Activated CD4-positive, alpha-beta T cell treated with anti-CD3 and anti-CD28 coated beads, Interleukin-2, amount 50 U/mL, for 1 hour (primary cell): Measurements from ENCODE around the gene PRKCQ.
A peak's percentile ranks its signal among the peaks of the same experiment; 100 is the strongest.
"Not testable (repeated sequence)": the region's sequence is repeated elsewhere in the genome, so short reads cannot be mapped to it uniquely, and the experiment has no call there.

Source experiments
- DNase-seq: peaks from one replicate; pipeline ENCODE4 v3.0.0-alpha.2; 2020

PRKCQ gene

DNA sequence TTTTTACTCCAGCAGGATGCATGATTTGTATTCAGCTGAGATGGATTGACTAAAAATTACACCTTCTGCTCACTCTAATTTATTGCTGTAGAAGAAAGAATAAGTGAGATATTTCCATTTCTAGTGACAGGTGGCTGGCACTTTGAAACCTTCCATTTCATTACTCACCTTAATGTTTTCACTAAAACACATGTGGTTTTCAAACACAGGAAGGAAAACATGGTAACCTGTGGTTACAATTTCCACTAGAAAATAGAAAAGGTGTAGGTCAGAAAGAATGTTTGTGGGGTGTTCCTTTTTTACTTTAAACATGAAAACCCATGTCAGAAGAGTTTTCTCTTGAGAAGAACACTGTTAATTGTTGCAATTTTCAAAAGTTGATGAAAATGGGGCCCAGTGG, 12.0 kb upstream of the PRKCQ start:
- DNase-seq = no peak

- no peak for DNase-seq
Observed at GRCh38 chr10:6591668-6592067, 11.6 kb upstream of the PRKCQ start.

- DNase-seq = no peak
Observed at GRCh38 chr10:6590100-6590499, 10.0 kb upstream of the PRKCQ start.

DNA sequence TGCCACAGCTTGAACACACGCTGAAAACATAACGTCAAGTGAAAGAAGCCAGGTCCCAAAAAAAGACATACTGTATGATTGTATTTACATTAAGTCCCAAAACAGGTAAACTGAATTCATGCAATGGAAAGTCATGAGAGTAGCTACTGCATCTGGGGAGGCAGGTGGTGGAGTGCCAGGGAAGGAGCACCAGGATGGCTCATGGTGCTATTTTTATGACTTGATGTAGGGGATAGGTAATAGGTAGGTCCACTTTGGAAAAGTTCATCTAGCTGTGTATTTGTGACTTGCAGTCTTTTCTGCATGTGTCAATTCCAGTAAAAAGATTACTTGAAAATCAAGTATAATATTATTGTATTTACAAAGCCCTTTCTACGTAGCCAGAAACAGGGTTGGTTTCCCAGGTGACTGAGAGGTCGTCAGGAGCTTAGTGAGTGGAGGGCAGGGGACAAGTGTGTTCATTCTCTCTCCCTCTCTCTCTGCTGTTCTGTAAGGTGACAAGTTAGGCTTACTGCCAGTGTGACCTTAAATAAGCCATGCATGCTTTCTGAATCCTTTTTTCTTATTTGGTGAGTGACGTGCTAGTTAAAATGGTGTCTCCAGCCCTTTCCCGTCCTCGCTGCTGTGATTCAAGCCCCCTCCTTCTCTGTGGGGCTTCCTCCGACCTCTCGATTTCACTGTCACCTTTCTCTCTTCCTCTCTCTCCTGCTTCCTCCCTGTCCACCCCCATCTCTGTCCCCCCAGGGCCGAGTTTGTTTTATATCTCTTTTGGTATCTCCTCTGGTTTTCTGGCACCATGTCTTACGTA, 9.4 kb upstream of the PRKCQ start:
- no peak for DNase-seq

GRCh38 chr10:6588845-6589244, 8.8 kb upstream of the PRKCQ start:
- no peak for DNase-seq

GRCh38 chr10:6588082-6588481, 8.0 kb upstream of the PRKCQ start:
- no peak for DNase-seq

DNA sequence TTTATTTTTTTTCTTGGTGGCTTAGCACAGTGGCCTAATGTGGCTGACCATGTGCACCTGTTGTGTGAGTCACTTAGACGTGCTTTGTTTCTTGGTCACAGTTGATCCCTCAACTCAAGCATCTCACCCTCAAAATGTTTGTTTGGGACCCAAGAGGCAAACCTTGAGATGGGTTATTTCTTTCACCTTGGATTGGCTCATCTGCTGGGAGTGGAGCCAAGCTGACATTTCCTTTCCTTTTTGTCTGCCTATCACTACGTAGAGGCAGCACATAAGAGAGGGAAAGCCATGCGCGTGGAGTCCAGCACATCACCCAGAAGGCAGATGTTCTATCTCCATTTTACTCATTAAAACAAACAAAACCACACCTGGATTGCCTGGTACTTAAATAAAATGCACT, 6.4 kb upstream of the PRKCQ start:
- DNase-seq = no peak

DNA sequence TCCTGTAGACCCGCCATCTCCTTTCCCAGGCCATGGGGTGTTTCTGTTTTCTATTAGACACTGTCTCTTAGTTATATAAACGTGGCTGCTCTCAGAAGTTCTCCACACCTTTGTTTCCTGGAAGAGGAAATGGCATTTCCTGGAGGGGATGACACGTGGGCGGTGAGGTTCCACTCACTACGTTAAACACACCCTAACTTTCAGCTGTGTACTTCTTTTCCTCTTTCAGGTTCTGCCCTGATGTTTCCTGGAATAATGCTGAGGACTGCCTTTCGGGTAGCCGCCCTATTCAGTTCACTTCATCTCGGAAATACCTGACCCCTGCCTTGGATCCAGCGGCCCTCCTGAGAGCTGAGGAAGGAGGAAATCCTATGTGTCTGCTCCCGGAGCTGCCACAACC, 3.4 kb upstream of the PRKCQ start:
- DNase-seq = peak; percentile 53

DNA sequence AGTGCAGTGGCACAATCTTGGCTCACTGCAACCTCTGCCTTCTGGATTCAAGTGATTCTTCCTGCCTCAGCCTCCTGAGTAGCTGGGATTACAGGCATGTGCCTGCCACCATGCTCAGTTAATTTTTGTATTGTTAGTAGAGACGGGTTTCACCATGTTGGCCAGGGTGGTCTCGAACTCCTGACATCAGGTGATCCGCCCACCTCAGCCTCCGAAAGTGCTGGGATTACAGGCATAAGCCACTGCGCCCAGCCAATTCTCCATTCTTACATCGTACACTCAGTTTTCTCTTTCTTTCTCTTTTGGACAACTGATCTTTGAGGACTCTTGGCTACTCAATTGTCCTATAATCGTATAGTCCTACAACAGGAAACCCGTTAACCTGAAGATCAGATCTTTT, 2.8 kb upstream of the PRKCQ start:
- not testable (repeated sequence) for DNase-seq

DNA sequence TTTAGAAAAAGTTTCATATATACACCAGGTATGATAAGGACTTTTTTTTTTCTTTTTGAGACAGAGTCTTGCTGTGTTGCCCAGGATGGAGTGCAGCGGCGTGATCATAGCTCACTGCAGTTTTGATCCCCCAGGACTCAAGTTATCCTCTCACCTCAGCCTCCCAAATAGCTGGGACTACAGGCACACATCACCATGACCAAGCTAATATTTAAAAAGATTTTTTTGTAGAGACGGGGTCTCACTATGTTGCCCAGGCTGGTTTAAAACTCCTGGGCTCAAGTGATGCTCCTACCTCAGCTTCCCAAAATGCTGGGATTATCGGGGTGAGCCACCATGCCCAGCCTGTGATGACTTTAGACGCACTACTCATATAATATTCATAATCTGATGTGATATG, 2.2 kb upstream of the PRKCQ start:
- no peak for DNase-seq

- DNase-seq = no peak
Observed at GRCh38 chr10:6581778-6582228, 1.7 kb upstream of the PRKCQ start.

DNA sequence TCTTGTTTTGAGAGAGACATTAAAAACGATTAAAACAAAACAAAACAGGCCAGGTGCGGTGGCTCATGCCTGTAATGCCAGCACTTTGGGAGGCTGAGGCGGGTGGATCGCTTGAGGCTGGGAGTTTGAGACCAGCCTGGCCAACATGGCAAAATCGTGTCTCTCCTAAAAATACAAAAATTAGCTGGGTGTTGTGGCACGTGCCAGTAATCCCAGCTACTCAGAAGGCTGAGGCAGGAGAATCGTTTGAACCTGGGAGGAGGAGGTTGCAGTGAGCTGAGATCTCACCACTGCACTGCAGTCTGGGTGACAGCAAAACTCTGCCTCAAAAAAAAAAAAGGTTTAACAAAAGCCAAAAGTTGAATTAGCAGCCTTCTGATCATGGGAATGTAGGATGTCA, 1.1 kb upstream of the PRKCQ start:
- not testable (repeated sequence) for DNase-seq

GRCh38 chr10:6580279-6581029, 378 bp upstream of the PRKCQ start:
- DNase-seq = peak; percentile 86

GRCh38 chr10:6579183-6579903, 733 bp downstream of the PRKCQ start:
- DNase-seq = no peak

DNA sequence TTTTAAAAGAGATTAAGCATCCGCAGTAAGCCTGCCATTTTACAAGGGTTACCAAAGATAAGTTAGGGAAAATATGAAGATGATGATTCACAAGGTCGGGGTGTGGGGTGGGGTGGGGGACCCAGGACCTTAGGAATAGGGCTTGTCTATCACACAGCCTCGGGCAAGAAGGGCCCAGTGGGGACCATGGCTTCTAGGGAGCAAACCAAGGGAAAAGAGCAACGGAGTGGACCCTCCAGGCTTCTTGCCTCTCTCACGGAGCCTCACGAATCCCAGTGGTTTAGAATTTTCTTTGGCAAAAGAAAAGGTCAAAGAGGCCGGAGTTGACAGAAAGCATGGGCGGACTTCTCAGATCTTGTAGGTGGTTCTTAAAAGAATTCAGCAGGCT, 1.3 kb downstream of the PRKCQ start:
- DNase-seq = no peak

- peak; percentile 38 for DNase-seq
Observed at GRCh38 chr10:6578251-6578771, 1.8 kb downstream of the PRKCQ start.

DNA sequence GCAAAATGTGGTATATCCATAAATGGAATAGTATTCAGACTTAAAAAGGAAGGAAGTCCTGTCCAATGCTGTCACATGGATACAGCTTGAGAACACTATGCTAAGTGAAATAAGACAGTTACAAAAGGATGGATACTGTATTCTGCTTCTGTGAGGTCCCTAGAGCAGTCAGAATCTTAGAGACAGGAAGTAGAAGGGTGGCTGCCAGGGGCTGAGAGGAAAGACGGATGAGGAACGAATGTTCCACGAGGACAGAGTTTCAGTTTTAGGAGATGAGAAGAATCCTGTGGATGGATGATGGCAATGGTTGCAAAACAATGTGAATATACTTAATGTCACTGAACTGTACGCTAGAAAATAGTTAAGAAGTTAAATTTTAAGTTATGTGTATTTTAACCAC, 3.8 kb downstream of the PRKCQ start:
- DNase-seq = no peak

GRCh38 chr10:6574664-6575176, 5.4 kb downstream of the PRKCQ start:
- DNase-seq = no peak

DNA sequence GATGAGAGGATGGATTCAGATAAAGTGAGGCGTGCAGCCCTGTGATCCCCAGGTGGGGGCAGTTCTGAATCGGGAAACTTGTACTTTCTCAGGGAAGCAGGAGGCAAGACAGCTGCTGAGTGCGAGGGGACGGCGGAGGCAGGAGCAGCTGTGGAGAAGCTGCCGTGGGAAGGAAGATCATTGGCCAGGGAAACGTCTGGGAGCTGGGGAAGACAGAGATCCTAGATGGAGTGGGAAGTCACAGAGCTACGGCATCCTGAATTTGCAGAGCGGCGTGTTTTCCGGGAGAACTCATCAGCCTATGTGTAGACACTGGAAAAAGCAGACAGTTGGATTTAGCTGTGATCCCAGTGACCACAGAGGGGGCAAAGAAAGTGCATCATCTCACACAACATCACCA, 9.2 kb downstream of the PRKCQ start:
- no peak for DNase-seq

DNA sequence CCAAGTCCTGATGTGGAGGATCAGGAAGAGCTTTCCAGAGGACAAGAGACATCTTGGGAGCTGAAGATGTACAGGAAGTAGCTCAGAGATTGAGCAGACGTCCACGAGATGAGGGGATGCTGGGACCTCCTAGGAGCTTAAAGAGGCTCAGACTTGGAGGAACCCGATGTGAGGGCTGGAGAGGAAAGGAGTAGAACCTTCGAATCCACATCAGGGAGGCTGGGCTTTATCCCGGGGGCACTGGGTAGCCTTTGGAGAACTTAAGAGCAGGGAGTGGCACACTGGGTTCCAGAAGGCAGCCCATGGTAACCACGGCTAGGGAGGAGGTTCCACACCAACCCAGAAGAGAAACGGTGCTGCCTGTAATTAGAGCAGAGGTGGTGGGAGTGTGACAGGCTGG, 10.8 kb downstream of the PRKCQ start:
- DNase-seq = no peak

GRCh38 chr10:6567884-6568283, 12.2 kb downstream of the PRKCQ start:
- no peak for DNase-seq

DNA sequence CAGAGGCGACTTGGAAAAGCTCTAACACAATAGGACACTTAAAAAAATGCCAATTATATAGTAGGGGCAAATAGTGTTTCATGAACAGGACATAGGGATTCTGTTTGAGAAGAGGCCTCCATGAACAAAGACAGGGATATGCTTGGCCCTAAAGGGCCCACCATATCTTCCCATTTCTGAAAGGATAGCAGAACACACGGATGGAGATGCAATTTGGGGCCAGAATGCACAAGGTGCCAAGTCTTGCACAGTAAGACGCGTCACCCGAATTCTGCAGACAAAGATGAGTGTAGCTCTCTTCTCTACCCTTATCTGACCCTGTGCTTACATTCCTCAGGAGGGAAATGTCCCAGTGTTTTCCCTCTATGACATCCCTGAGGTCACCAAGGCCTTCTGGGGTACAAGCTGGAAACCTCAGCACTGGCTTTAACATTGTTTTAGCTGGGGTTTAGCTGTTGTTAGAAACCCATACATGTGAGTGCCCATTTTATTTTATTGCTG, 12.8 kb downstream of the PRKCQ start:
- no peak for DNase-seq

GRCh38 chr10:6565588-6565987, 14.5 kb downstream of the PRKCQ start:
- no peak for DNase-seq
